Esophagus muscularis mucosa (tissue), 4 donors: ENCODE data around the gene CYP27B1. TPM values are rescaled to one million over a fixed set of nuclear protein-coding genes. Genes with fewer than 3 reads are reported as not detected.

ENCODE experiments used
- DNase-seq: peaks from one replicate; pipeline ENCODE4 v3.0.0-alpha.2; 2017; ENCODE audit errors: extremely low spot score
- H3K27ac ChIP-seq, 4 donors: fragments of 200-600 bp; sonication (generic); replicated peaks in 1 of 4; 1 replicate in 3 of 4; 2 replicates in 1 of 4; pipeline ENCODE4 v1.5.1; 2016 to 2019; ENCODE audit warnings: mild to moderate bottlenecking in 1 of 4
- H3K27me3 ChIP-seq, 4 donors: fragments of 200-600 bp; sonication (generic); one replicate each; pipeline versions ENCODE4 v1.5.1 to v1.6.0; 2016 to 2019
- H3K36me3 ChIP-seq, 4 donors: fragments of 200-600 bp; sonication (generic); one replicate each; pipeline ENCODE4 v1.5.1; 2016 to 2019
- H3K4me1 ChIP-seq, 4 donors: fragments of 200-600 bp; sonication (generic); one replicate each; pipeline ENCODE4 v1.5.1; 2016 to 2019
- H3K4me3 ChIP-seq, 4 donors: fragments of 200-600 bp; sonication (generic); 1 replicate in 2 of 4; 2 replicates in 2 of 4; pipeline ENCODE4 v1.5.1; 2016 to 2019; ENCODE audit warnings: mild to moderate bottlenecking in 4 of 4, moderate library complexity in 1 of 4
- H3K9me3 ChIP-seq, 4 donors: fragments of 200-600 bp; sonication (generic); 1 replicate in 3 of 4; 2 replicates in 1 of 4; pipeline ENCODE4 v1.5.1; 2016 to 2019
- CTCF ChIP-seq, 3 experiments: fragments of 200-600 bp in 2 of 3; fragments of 450-650 bp in 1 of 3; sonication (generic) in 2 of 3; IDR thresholded peaks; one replicate each; pipeline ENCODE4 v1.5.1; 2017 to 2019; ENCODE audit warnings: antibody characterized with exemption in 3 of 3, mild to moderate bottlenecking in 2 of 3, moderate library complexity in 1 of 3
- EP300 ChIP-seq: sonication (generic); formaldehyde crosslinking; IDR thresholded peaks from one replicate; pipeline ENCODE4 v1.6.1; 2017; ENCODE audit warnings: antibody characterized with exemption
- POLR2A ChIP-seq: fragments of 450-650 bp; IDR thresholded peaks from one replicate; pipeline ENCODE4 v1.6.1; 2017; ENCODE audit warnings: antibody characterized with exemption, moderate library complexity, mild to moderate bottlenecking, low read depth
- POLR2AphosphoS5 ChIP-seq, 2 donors: sonication (generic); formaldehyde crosslinking; IDR thresholded peaks; one replicate each; pipeline ENCODE4 v1.6.1; 2017; ENCODE audit warnings: antibody characterized with exemption in 2 of 2
- WGBS: methylation state at CpG from one replicate; pipeline ENCODE4 v1.1.5; 2018; 5-methylcytosine and 5-hydroxymethylcytosine counted together
- intact Hi-C: fragments of 100-400 bp; cut with DNase I; formaldehyde crosslinking; loops from one replicate; pipeline ENCODE4 v1.15.1; 2023
- total RNA-seq, 4 donors: library from RNA; depleted of rRNA; stranded (reverse); fragments of >200 nt; gene quantifications; one replicate each; pipeline versions ENCODE4 v1.1.0 to v1.2.1, GENCODE V29; 2016

Gene CYP27B1
- total RNA-seq, 4 donors from 2014 or later: 0.32 to 0.66 TPM; not detected in 2

GRCh38 chr12:57783861-57784260, 17.0 kb upstream of the CYP27B1 start:
- intact Hi-C loops: loop anchor here (5.0 kb wide), 1 partner anchor 48 kb away; no protein-coding TSS in a partner anchor
- TF ChIP-seq POLR2A (no peak), CTCF (IDR thresholded peaks at IDR 0.05) (no peak), POLR2AphosphoS5 (IDR thresholded peaks at IDR 0.05) (no peak), EP300 (no peak)
- Histone ChIP-seq H3K9me3 (no peaks in the 10 kb centered on the region), H3K27me3 (no peaks in the 10 kb centered on the region), H3K27ac (no peak overlapping the region), H3K4me1 (peaks cover 14 to 29% (median 20%) of the 10 kb centered on the region in 4 donors), H3K4me3 (peak overlapping the region; percentile 66 to 99 (median 92)), H3K36me3 (peaks cover 26 to 59% (median 50%) of the 10 kb centered on the region in 4 donors)
- DNase-seq: no peak
- 92% methylated on average over 11 of the region's 11 CpGs for WGBS

- Histone ChIP-seq H3K9me3 (no peaks in the 10 kb centered on the region), H3K36me3 (peaks cover 22 to 59% (median 46%) of the 10 kb centered on the region in 4 donors), H3K27ac (peak overlapping the region in 2 of 4 donors; percentile 74 to 77), H3K4me3 (peak overlapping the region; percentile 66 to 99 (median 92)), H3K27me3 (no peaks in the 10 kb centered on the region), H3K4me1 (peaks cover 14 to 29% (median 20%) of the 10 kb centered on the region in 4 donors)
- 86% methylated on average over 12 of the region's 12 CpGs for WGBS
- no peak for TF ChIP-seq POLR2AphosphoS5 (IDR thresholded peaks at IDR 0.05)
- TF ChIP-seq POLR2A: no peak
- no peak for TF ChIP-seq EP300
- TF ChIP-seq CTCF (IDR thresholded peaks at IDR 0.05): no peak
- DNase-seq: no peak
- intact Hi-C loops: loop anchor here (5.0 kb wide), 1 partner anchor 49 kb away; no protein-coding TSS in a partner anchor
Observed at GRCh38 chr12:57783466-57783801, 16.6 kb upstream of the CYP27B1 start.

GRCh38 chr12:57782608-57783465, 16.0 kb upstream of the CYP27B1 start, which contains the start of gene TSFM:
TSFM (plus strand) TSS chr12:57782787; CDS start chr12:57782802, 15 bp downstream.
- Histone ChIP-seq H3K36me3 (peaks cover 18 to 54% (median 40%) of the 10 kb centered on the region in 4 donors), H3K4me3 (peak within 1 kb of the TSS; percentile 66 to 99 (median 92)), H3K4me1 (peaks cover 14 to 29% (median 20%) of the 10 kb centered on the region in 4 donors), H3K27ac (peak within 1 kb of the TSS; percentile 74 to 82 (median 76)), H3K9me3 (no peaks in the 10 kb centered on the region), H3K27me3 (no peaks in the 10 kb centered on the region)
- intact Hi-C loops: loop anchor here (1.0 to 5.0 kb wide), 2 partner anchors 49 to 122 kb away; no protein-coding TSS in a partner anchor
- WGBS: 2% methylated on average over 20 of the region's 45 CpGs
- peak; percentile 98 for DNase-seq
- TF ChIP-seq CTCF (IDR thresholded peaks at IDR 0.05): peak; percentile 98 to 99 (median 98)
- peak; percentile 42 for TF ChIP-seq POLR2A
- no peak for TF ChIP-seq EP300
- TF ChIP-seq POLR2AphosphoS5 (IDR thresholded peaks at IDR 0.05): peak; percentile 91 to 97

GRCh38 chr12:57782243-57782607, 15.3 kb upstream of the CYP27B1 start:
- Histone ChIP-seq H3K9me3 (no peaks in the 10 kb centered on the region), H3K36me3 (peaks cover 12 to 47% (median 34%) of the 10 kb centered on the region in 4 donors), H3K4me3 (peak overlapping the region; percentile 66 to 99 (median 92)), H3K27me3 (no peaks in the 10 kb centered on the region), H3K27ac (peak overlapping the region in 3 of 4 donors; percentile 74 to 77 (median 74)), H3K4me1 (peaks cover 14 to 29% (median 20%) of the 10 kb centered on the region in 4 donors)
- no peak for DNase-seq
- 26% methylated on average over 4 of the region's 4 CpGs for WGBS
- no peak for TF ChIP-seq POLR2AphosphoS5 (IDR thresholded peaks at IDR 0.05)
- no peak for TF ChIP-seq POLR2A
- TF ChIP-seq CTCF (IDR thresholded peaks at IDR 0.05): no peak
- TF ChIP-seq EP300: no peak
- intact Hi-C loops: loop anchor here (1.0 to 5.0 kb wide), 2 partner anchors 50 to 123 kb away; no protein-coding TSS in a partner anchor
